Testis (tissue), 3 donors: Measurements from ENCODE around the gene MAN1A1. TPM values are rescaled to one million over a fixed set of nuclear protein-coding genes. Genes with fewer than 3 reads are reported as not detected.

Source experiments
- DNase-seq: peaks from one replicate; pipeline ENCODE4 v3.0.0-alpha.2; 2019
- H3K27ac ChIP-seq, 2 donors: fragments of 200-600 bp; sonication (generic); one replicate each; pipeline ENCODE4 v1.5.1; 2019
- H3K27me3 ChIP-seq: fragments of 200-600 bp; sonication (generic); one replicate; pipeline ENCODE4 v1.5.1; 2019
- H3K36me3 ChIP-seq: fragments of 200-600 bp; sonication (generic); one replicate; pipeline ENCODE4 v1.5.1; 2017; ENCODE audit warnings: low read depth; ENCODE audit errors: missing control alignments
- H3K4me1 ChIP-seq: fragments of 200-600 bp; sonication (generic); one replicate; pipeline ENCODE4 v1.5.1; 2019
- H3K4me3 ChIP-seq, 2 donors: fragments of 200-600 bp; sonication (generic); one replicate each; pipeline ENCODE4 v1.5.1; 2017 to 2019
- H3K9me3 ChIP-seq: fragments of 200-600 bp; sonication (generic); one replicate; pipeline ENCODE4 v1.5.1; 2017
- POLR2A ChIP-seq: fragments of 450-650 bp; IDR thresholded peaks from one replicate; pipeline ENCODE4 v1.6.1; 2017; ENCODE audit warnings: antibody characterized with exemption, mild to moderate bottlenecking, moderate library complexity
- WGBS, 2 donors: methylation state at CpG; one replicate each; pipeline ENCODE4 v1.1.5; 2018; 5-methylcytosine and 5-hydroxymethylcytosine counted together
- intact Hi-C: fragments of 100-400 bp; cut with DNase I; formaldehyde crosslinking; loops from one replicate; pipeline ENCODE4 v1.15.1; 2023; ENCODE audit warnings: low total_unique reads
- polyA plus RNA-seq: library from polyadenylated mRNA; stranded (reverse); fragments of 350-450 nt; fragmentation: Illumina TruSeq; extraction: RNeasy Lipid Tissue Mini Kit (QIAGEN cat#74804); gene quantifications from one replicate; pipeline ENCODE4 v1.2.3, GENCODE V29; 2014; ENCODE audit warnings: low read depth, low replicate concordance; ENCODE audit not compliant: insufficient read depth
- total RNA-seq, 2 donors: library from RNA; depleted of rRNA; stranded (reverse); fragments of >200 nt; gene quantifications; one replicate each; pipeline ENCODE4 v1.2.3, GENCODE V29; 2016
- TF ChIP-seq, protein P1 (sequence below), 3 experiments: fragments of 450-650 bp in 2 of 3; fragments of 200-600 bp in 1 of 3; sonication (generic) in 1 of 3; IDR thresholded peaks; one replicate each; pipeline ENCODE4 v1.5.1; 2016 to 2019; ENCODE audit warnings: antibody characterized with exemption in 3 of 3, mild to moderate bottlenecking in 2 of 3, moderate library complexity in 1 of 3

The MAN1A1 gene
- total and polyA plus RNA-seq, 3 donors from 2014 or later, result 12.8 to 21.1 (median 15.0) TPM

- intact Hi-C loops, result no loop called here
- no peak overlapping the region for H3K27ac ChIP-seq
- H3K27me3 ChIP-seq, result no peaks in the 10 kb centered on the region
- H3K9me3 ChIP-seq, result no peaks in the 10 kb centered on the region
- TF ChIP-seq, protein P1, sequence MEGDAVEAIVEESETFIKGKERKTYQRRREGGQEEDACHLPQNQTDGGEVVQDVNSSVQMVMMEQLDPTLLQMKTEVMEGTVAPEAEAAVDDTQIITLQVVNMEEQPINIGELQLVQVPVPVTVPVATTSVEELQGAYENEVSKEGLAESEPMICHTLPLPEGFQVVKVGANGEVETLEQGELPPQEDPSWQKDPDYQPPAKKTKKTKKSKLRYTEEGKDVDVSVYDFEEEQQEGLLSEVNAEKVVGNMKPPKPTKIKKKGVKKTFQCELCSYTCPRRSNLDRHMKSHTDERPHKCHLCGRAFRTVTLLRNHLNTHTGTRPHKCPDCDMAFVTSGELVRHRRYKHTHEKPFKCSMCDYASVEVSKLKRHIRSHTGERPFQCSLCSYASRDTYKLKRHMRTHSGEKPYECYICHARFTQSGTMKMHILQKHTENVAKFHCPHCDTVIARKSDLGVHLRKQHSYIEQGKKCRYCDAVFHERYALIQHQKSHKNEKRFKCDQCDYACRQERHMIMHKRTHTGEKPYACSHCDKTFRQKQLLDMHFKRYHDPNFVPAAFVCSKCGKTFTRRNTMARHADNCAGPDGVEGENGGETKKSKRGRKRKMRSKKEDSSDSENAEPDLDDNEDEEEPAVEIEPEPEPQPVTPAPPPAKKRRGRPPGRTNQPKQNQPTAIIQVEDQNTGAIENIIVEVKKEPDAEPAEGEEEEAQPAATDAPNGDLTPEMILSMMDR (IDR thresholded peaks at IDR 0.05), result no peak
- no peak for TF ChIP-seq POLR2A
- peaks cover 5% of the 10 kb centered on the region for H3K4me1 ChIP-seq
- no peak for DNase-seq
- WGBS, 2 donors, result 74 to 76% methylated on average over 1 of the region's 1 CpG
- no peak overlapping the region for H3K4me3 ChIP-seq
- H3K36me3 ChIP-seq, result no peaks in the 10 kb centered on the region
Observed at GRCh38 chr6:119352001-119352400, 2.4 kb upstream of the MAN1A1 start.

DNA sequence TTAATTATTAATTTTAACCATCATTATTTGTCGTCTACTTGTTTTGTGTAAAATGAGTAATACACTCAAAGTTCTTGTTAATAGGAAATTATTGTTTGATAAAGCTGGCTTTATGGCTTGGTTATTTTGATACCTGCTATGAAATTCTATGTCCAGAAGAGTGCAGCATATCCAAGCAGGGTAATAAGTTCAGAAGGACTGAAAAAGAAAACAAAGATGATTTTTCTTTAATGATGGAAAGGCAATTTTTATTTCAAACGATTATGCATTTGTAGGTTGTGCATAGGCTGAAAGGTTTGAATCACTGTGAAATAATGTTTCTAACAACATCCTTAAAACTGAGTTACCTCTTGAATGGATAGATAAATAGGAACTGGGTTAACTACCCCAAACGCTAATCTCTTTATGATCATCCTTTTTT, 1.4 kb upstream of the MAN1A1 start:
- TF ChIP-seq, protein P1 (IDR thresholded peaks at IDR 0.05), result no peak
- no peak for TF ChIP-seq POLR2A
- Histone ChIP-seq H3K4me3 (peak overlapping the region; percentile 78 to 86), H3K27ac (peak overlapping the region in 1 of 2 donors; percentile 92), H3K36me3 (no peaks in the 10 kb centered on the region), H3K9me3 (no peaks in the 10 kb centered on the region), H3K4me1 (peaks cover 5% of the 10 kb centered on the region), H3K27me3 (no peaks in the 10 kb centered on the region)
- intact Hi-C loops, result no loop called here
- 28 to 34% methylated on average over 3 of the region's 3 CpGs for WGBS, 2 donors
- DNase-seq, result no peak

DNA sequence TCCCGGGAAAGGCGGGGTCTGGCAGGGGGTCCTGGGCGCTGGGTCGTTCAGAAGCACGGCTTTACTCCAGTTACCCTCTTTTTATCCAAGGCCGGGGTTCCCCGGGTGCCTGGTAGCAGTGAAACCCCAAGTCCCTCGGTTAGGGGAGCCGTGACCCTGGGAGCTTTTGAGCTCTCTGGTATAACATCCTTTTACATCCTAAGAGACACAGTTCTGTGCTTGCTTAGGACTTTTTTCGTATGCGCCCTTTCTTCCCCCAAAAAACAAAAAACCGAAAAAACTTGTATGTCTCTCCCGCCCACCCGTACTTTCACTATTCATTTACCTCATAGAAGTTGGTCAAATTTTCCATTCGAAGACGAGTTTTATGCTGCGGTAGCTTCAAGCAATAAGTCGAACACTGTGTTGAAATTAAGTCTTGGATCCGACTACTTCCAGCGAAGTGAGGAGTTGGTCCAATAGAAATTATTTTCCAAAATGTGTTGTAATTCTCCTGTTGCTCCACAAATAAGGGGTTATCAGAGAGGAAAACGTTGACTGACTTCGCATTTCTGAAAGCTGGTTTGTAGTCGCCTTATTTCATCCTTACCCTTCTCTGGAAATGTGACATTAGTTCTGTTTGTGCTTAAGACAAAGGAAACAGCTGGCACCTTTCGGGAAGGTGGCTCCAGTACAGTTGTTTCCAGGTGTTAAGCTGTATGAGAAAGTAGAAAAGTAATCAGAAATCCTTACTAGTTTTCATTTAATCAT, 816 bp upstream of the MAN1A1 start:
- H3K27ac ChIP-seq, result peak overlapping the region; percentile 85 to 92
- H3K9me3 ChIP-seq, result no peaks in the 10 kb centered on the region
- H3K4me3 ChIP-seq, result peak overlapping the region; percentile 78 to 86
- H3K27me3 ChIP-seq, result no peaks in the 10 kb centered on the region
- peaks cover 5% of the 10 kb centered on the region for H3K4me1 ChIP-seq
- 2 to 3% methylated on average over 24 of the region's 24 CpGs for WGBS, 2 donors
- intact Hi-C loops, result no loop called here
- no peak for TF ChIP-seq POLR2A
- TF ChIP-seq, protein P1 (IDR thresholded peaks at IDR 0.05), result no peak
- H3K36me3 ChIP-seq, result no peaks in the 10 kb centered on the region
- peak; percentile 41 for DNase-seq

DNA sequence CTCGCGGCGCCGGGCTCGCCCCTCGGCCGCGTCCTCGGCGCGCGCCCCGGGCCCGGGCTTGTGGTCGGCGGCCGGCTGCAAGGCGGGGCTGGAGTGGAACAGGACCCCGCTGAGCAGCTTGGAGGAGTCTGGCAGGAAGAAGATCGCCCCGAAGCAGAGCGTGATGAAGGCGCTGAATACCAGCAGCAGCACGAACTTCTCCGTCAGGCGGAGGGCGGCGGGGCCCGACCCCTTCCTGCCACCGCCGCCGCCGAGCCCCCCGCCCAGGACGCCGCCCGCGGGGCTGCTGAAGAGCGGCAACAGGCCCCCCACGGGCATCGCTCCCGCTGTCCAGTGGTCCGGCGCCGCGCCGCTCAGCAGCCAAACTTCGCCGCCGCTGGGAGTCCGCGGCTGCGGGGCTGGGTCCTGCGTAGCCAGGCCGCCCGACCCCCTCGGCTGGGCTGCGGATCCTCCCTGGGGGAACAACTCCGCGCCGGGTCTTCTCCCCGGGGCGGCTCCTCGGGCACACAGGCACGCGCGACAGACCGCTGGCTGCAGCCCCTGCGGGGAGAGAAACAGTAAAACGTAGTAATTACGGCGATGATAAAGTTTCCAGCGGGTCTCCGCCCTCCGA, 707 bp downstream of the MAN1A1 start:
- H3K9me3 ChIP-seq, result no peaks in the 10 kb centered on the region
- intact Hi-C loops, result no loop called here

More for the DNA sequence above, 707 bp downstream of the MAN1A1 start:
- Histone ChIP-seq H3K36me3 (no peaks in the 10 kb centered on the region), H3K27ac (peak overlapping the region; percentile 85 to 92), H3K4me3 (peak overlapping the region; percentile 78 to 86), H3K4me1 (peaks cover 5% of the 10 kb centered on the region), H3K27me3 (no peaks in the 10 kb centered on the region)
- TF ChIP-seq, protein P1 (IDR thresholded peaks at IDR 0.05), result no peak
- no peak for TF ChIP-seq POLR2A
- DNase-seq, result peak; percentile 33
- 0% methylated on average over 40 of the region's 75 CpGs; no CpG with 5 or more reads in 1 of the 2 donors for WGBS, 2 donors
